Activated CD8-positive, alpha-beta memory T cell treated with anti-CD3 and anti-CD28 coated beads, Interleukin-2, amount 50 U/mL, for 1 hour (primary cell): ENCODE results near the gene ISLR2.
"Not testable (repeated sequence)": the region's sequence is repeated elsewhere in the genome, so short reads cannot be mapped to it uniquely, and the experiment has no call there.

Source experiments
- DNase-seq: peaks from one replicate; pipeline ENCODE4 v3.0.0-alpha.2; 2020; ENCODE audit errors: extremely low read depth

The ISLR2 gene

DNA sequence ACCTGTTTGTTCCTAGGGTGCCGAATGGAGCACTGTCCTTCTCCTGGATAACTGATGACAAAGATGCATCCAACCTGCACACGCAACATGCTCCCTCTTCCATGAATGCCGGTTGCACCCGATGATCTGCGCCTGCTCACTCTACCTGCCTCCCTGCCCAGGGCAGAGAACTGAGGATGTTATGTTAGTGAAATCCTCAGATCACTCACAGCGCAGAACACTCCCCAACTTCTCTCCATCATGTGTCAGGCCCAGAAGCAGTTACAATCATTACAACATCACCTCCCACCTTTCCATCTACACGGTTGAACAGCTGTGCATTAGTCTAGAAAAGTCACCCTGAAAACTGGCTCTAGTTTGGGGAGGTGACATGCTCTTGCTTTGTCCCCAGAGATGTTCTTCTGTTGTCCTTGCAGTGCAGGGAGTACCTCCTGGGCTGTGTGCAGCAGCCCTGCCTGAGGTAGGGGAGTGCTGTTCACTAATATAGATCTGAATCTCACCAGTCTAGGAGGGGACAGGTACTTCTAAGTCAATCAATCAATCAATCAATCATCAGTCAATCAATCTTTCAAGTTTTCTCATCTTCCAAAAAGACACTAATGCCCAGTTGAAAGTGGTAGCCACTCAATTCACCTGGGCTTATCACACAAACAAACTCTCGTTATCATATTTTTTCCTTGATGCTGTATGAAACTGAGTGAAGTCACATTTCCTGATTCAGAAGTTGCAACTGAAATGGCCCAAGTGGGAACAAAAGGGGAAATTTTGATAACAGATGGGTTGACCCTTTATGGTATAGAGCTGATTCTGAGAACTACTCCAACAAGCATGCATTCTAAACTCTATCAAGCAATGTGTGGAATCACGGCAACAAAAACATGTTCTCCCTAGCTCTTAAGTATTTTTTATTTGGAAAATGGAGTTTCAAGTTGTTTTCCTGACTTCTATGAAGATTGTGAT is 27.8 kb downstream of the ISLR2 start:
- no peak for DNase-seq

- DNase-seq = no peak
Measured at GRCh38 chr15:74158855-74159650, 28.7 kb downstream of the ISLR2 start.

GRCh38 chr15:74159773-74160172 is 29.4 kb downstream of the ISLR2 start:
- no peak for DNase-seq

DNA sequence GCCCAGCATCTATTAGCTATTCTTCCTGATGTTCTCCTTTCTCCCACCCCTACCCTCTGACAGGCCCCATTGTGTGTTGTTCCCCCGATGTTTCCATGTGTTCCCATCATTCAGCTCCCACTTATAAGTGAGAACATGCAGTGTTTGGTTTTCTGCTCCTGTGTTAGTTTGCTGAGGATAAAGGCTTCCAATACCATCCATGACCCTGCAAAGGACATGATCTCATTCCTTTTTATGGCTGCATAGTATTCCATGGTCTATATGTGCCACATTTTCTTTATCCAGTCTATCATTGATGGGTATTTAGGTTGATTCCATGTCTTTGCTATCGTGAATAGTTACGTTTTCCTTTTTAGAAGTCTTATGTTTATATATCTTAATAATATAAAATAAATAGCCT is 30.0 kb downstream of the ISLR2 start:
- not testable (repeated sequence) for DNase-seq

GRCh38 chr15:74162195-74162536 is 31.8 kb downstream of the ISLR2 start:
- not testable (repeated sequence) for DNase-seq

DNA sequence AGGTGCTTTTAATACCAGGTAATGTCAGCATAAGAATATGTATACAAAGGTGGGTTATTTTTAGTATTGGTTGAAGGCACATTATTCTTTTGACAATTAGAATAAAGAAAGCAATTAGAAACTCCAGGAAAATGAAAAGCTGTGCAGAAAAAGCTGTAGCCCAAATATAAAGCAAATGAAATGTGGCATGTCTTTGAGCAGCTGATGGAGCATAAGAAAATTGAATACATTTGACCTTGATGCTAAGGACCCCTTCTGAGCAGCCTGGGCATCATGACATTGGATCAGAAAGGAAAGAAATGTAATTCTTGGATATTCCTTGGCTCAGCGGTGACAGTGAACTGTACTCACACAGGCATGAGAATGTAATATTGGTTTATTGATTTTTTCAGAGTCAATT is 35.1 kb downstream of the ISLR2 start:
- no peak for DNase-seq

GRCh38 chr15:74167891-74168331 is 37.5 kb downstream of the ISLR2 start:
- no peak for DNase-seq

DNA sequence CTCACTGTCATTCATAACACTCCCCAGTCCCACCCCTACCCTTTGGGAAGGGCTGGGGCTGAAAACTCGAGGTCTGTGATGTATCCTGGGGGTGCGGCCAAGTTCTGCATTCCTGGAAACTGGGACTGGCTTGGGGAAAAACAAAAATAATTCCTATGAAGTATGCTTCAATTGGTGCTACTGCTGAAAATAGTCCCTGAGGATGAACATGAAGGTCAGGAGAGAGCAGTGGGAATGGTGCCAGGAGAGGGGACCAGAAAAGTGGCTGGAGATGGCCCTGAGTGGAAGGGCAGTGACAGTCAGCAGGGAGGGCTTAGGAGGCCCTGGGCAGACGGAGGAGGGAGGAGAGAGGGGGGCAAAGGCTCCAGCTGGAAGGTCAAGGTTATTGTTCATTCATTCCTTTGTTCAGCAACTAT is 38.3 kb downstream of the ISLR2 start:
- DNase-seq = no peak

GRCh38 chr15:74170071-74170844 is 39.9 kb downstream of the ISLR2 start:
- DNase-seq = no peak

DNA sequence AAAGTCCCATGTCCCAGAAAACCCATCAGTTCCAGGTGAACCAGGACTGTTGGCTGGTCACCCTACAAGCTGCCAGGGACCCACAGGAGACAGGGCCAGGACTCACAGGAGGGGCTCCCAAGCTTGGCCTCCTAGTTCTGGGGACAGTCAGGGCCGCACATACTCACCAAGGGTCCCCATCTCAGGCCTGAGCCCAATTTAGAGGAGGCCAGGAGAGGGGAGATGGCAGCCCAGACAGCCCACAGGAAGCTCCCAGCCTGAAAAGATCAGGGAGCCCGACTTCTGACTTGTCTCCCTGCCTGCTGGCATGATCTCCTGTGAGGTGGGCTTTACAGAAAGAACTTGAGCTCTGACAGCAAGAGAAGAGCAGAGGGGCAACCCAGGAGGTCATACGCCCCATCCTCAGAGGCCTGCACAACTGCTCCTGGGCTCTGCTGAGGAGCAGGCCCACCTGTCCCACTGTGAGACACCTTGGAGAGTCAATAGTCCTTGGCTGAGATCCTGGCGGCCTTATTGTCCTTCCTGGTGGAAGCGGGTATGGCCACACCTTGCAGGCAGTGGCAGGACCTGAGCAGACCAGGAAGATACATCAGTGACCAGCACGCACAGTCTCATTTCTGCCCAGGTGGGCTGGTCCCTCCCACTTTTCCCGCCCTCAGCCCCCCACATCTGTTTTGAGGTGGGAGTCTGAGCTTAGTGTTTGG is 40.6 kb downstream of the ISLR2 start:
- no peak for DNase-seq

GRCh38 chr15:74171965-74172541 is 41.7 kb downstream of the ISLR2 start:
- no peak for DNase-seq

GRCh38 chr15:74172701-74173379 is 42.5 kb downstream of the ISLR2 start:
- DNase-seq = no peak

GRCh38 chr15:74173380-74174218 is 43.2 kb downstream of the ISLR2 start, which contains the start of gene ISLR:
TSS of gene ISLR (plus strand) at chr15:74173710. CDS start at chr15:74174859, 1,149 bp downstream.
- DNase-seq = no peak

DNA sequence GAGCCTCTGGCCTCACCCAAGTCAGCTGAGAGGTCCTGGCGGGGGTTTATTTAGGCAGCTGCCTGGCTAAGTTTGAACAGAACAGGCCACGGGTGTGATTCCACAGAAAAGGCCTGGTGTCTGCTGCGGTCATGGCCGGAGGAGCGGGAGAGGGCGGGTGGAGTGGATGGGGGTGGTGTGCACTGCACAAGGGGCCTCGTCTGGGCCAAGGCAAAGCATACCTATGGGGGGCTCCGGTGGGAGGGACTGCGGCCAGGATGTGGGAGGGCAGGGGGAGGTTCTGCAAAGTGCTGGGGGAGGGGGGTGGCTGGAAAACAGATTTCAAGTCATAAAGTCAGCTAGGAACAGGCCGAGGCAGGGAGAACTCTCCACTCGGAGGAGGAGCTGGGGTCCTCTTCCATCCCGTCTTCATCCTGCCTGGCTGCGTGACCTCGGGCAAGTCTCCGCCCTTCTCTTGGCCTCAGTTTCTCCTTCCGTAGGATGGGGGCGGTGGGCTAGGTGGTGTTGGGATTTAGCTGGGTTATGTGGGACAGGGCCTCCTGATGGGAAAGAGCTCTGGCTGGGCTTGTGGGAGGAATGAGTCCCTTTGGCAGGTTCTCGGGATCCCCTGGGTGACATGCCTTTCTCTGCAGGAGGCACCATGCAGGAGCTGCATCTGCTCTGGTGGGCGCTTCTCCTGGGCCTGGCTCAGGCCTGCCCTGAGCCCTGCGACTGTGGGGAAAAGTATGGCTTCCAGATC is 44.0 kb downstream of the ISLR2 start:
- DNase-seq = no peak

DNA sequence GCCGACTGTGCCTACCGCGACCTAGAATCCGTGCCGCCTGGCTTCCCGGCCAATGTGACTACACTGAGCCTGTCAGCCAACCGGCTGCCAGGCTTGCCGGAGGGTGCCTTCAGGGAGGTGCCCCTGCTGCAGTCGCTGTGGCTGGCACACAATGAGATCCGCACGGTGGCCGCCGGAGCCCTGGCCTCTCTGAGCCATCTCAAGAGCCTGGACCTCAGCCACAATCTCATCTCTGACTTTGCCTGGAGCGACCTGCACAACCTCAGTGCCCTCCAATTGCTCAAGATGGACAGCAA is 44.5 kb downstream of the ISLR2 start:
- no peak for DNase-seq

DNA sequence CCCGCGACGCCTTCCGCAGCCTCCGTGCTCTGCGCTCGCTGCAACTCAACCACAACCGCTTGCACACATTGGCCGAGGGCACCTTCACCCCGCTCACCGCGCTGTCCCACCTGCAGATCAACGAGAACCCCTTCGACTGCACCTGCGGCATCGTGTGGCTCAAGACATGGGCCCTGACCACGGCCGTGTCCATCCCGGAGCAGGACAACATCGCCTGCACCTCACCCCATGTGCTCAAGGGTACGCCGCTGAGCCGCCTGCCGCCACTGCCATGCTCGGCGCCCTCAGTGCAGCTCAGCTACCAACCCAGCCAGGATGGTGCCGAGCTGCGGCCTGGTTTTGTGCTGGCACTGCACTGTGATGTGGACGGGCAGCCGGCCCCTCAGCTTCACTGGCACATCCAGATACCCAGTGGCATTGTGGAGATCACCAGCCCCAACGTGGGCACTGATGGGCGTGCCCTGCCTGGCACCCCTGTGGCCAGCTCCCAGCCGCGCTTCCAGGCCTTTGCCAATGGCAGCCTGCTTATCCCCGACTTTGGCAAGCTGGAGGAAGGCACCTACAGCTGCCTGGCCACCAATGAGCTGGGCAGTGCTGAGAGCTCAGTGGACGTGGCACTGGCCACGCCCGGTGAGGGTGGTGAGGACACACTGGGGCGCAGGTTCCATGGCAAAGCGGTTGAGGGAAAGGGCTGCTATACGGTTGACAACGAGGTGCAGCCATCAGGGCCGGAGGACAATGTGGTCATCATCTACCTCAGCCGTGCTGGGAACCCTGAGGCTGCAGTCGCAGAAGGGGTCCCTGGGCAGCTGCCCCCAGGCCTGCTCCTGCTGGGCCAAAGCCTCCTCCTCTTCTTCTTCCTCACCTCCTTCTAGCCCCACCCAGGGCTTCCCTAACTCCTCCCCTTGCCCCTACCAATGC is 45.1 kb downstream of the ISLR2 start:
- DNase-seq = no peak

DNA sequence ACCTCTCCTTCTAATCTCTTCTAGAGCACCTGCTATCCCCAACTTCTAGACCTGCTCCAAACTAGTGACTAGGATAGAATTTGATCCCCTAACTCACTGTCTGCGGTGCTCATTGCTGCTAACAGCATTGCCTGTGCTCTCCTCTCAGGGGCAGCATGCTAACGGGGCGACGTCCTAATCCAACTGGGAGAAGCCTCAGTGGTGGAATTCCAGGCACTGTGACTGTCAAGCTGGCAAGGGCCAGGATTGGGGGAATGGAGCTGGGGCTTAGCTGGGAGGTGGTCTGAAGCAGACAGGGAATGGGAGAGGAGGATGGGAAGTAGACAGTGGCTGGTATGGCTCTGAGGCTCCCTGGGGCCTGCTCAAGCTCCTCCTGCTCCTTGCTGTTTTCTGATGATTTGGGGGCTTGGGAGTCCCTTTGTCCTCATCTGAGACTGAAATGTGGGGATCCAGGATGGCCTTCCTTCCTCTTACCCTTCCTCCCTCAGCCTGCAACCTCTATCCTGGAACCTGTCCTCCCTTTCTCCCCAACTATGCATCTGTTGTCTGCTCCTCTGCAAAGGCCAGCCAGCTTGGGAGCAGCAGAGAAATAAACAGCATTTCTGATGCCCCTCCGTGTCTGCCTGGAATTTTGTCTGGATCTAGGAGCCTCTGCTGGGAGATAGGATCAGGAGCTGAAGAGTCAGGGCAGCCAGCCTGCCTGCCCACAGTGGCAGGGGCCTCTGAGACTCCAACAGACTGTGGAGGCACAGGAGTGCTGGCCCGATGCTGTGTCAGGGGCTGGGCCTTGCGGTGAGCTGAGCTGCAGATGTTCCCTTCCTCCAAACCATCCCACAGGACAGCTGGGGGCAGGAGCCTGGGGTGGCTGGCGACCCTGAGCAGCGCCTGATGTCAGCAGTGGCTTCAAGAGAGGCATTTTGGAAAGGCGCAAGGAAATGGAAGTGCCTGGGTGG is 46.2 kb downstream of the ISLR2 start:
- no peak for DNase-seq
